Measurements from ENCODE around the gene RAC3. TPM values are rescaled to one million over a fixed set of nuclear protein-coding genes. Genes with fewer than 3 reads are reported as not detected.

RAC3 gene
- polyA plus RNA-seq, 1 donor (not counting 4 experiments of a cell fraction or from before 2014, with no cell fraction given), result 12.3 TPM

DNA sequence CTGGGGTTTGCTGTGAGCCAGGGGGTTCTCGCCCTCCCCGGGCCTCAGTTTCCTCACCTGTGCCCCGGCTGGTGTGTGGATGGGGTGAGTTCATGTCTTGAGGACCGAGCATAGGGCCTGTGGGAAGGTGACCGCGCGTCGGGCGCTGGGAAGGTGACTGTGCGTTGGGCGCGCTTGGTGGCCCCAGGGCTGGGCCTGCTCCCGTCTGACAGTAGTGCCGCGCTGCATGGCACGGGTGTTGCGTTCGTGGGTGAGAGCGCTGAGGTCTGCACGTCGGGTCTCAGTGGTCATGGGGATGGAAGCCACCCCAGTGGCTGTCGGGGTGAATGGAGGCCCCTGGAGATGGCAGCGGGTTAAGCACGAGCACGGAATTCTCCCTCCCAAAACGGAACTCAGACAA lies 44.9 kb upstream of the RAC3 start:
- dilution Hi-C loops (cut with MboI; ENCODE audit: extremely low pct_ligation_motif_present, low sequenced_read_pairs), result no loop called here
- Histone ChIP-seq H3K9me3 (ENCODE audit: control insufficient read depth, low read depth, low read length) (no peaks in the 10 kb centered on the region), H3K4me3 (ENCODE audit: control insufficient read depth in 2 of 3, extremely low read depth in 1 of 3, insufficient read depth in 2 of 3, low read depth in 1 of 3, low read length in 3 of 3) (no peak overlapping the region), H4K20me1 (ENCODE audit: control insufficient read depth, extremely low read depth, insufficient read depth, low read length) (no peaks in the 10 kb centered on the region), H3K79me2 (ENCODE audit: control insufficient read depth, insufficient read depth, low read length) (no peaks in the 10 kb centered on the region), H3K27me3 (ENCODE audit: control insufficient read depth, extremely low read depth, insufficient read depth, low read length) (no peaks in the 10 kb centered on the region), H3K27ac (ENCODE audit: control insufficient read depth, insufficient read depth, low read length) (no peak overlapping the region), H2AFZ (ENCODE audit: control insufficient read depth, low read length) (no peak overlapping the region), H3K9me1 (ENCODE audit: control insufficient read depth, extremely low read depth, insufficient read depth, low read length) (no peaks in the 10 kb centered on the region), H3K4me1 (ENCODE audit: control insufficient read depth, extremely low read depth, insufficient read depth, low read length) (peaks cover 3% of the 10 kb centered on the region), H3K4me2 (ENCODE audit: control insufficient read depth, extremely low read depth, insufficient read depth, low read depth, low read length) (no peak overlapping the region), H3K36me3 (ENCODE audit: control insufficient read depth in 2 of 2, extremely low read depth in 1 of 2, insufficient read depth in 2 of 2, low read length in 2 of 2) (peaks cover 6 to 12% of the 10 kb centered on the region in 2 experiments), H3K9ac (ENCODE audit: control insufficient read depth, extremely low read depth, insufficient read depth, low read length) (no peak overlapping the region)
- DNase-seq (ENCODE audit: low read depth, low spot score) (no peak), FAIRE-seq (no peak)
- no peak for TF ChIP-seq EZH2 (IDR thresholded peaks at IDR 0.05; ENCODE audit: low read length)
- TF ChIP-seq, protein P1, sequence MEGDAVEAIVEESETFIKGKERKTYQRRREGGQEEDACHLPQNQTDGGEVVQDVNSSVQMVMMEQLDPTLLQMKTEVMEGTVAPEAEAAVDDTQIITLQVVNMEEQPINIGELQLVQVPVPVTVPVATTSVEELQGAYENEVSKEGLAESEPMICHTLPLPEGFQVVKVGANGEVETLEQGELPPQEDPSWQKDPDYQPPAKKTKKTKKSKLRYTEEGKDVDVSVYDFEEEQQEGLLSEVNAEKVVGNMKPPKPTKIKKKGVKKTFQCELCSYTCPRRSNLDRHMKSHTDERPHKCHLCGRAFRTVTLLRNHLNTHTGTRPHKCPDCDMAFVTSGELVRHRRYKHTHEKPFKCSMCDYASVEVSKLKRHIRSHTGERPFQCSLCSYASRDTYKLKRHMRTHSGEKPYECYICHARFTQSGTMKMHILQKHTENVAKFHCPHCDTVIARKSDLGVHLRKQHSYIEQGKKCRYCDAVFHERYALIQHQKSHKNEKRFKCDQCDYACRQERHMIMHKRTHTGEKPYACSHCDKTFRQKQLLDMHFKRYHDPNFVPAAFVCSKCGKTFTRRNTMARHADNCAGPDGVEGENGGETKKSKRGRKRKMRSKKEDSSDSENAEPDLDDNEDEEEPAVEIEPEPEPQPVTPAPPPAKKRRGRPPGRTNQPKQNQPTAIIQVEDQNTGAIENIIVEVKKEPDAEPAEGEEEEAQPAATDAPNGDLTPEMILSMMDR (optimal IDR thresholded peaks at IDR 0.05 in 1 of 3, IDR thresholded peaks at IDR 0.05 in 1 of 3, conservative IDR thresholded peaks at IDR 0.05 in 1 of 3; ENCODE audit: extremely low read depth in 1 of 3, insufficient read depth in 2 of 3, low read length in 3 of 3), result no peak

GRCh38 chr17:81987161-81987770 lies 44.2 kb upstream of the RAC3 start:
- FAIRE-seq (no peak), DNase-seq (ENCODE audit: low read depth, low spot score) (no peak)
- no peaks in the 10 kb centered on the region for H3K27me3 ChIP-seq (ENCODE audit: control insufficient read depth, extremely low read depth, insufficient read depth, low read length)
- no peaks in the 10 kb centered on the region for H3K9me3 ChIP-seq (ENCODE audit: control insufficient read depth, low read depth, low read length)
- H2AFZ ChIP-seq (ENCODE audit: control insufficient read depth, low read length), result no peak overlapping the region
- H3K4me1 ChIP-seq (ENCODE audit: control insufficient read depth, extremely low read depth, insufficient read depth, low read length), result peaks cover 10% of the 10 kb centered on the region
- H3K9ac ChIP-seq (ENCODE audit: control insufficient read depth, extremely low read depth, insufficient read depth, low read length), result no peak overlapping the region
- no peaks in the 10 kb centered on the region for H3K79me2 ChIP-seq (ENCODE audit: control insufficient read depth, insufficient read depth, low read length)
- no peaks in the 10 kb centered on the region for H4K20me1 ChIP-seq (ENCODE audit: control insufficient read depth, extremely low read depth, insufficient read depth, low read length)
- H3K27ac ChIP-seq (ENCODE audit: control insufficient read depth, insufficient read depth, low read length), result no peak overlapping the region
- TF ChIP-seq, protein P1 (optimal IDR thresholded peaks at IDR 0.05 in 1 of 3, IDR thresholded peaks at IDR 0.05 in 1 of 3, conservative IDR thresholded peaks at IDR 0.05 in 1 of 3; ENCODE audit: extremely low read depth in 1 of 3, insufficient read depth in 2 of 3, low read length in 3 of 3), result no peak
- H3K36me3 ChIP-seq (ENCODE audit: control insufficient read depth in 2 of 2, extremely low read depth in 1 of 2, insufficient read depth in 2 of 2, low read length in 2 of 2), result peaks cover 6 to 12% of the 10 kb centered on the region in 2 experiments
- dilution Hi-C loops (cut with MboI; ENCODE audit: extremely low pct_ligation_motif_present, low sequenced_read_pairs), result no loop called here
- no peak overlapping the region for H3K4me2 ChIP-seq (ENCODE audit: control insufficient read depth, extremely low read depth, insufficient read depth, low read depth, low read length)
- no peaks in the 10 kb centered on the region for H3K9me1 ChIP-seq (ENCODE audit: control insufficient read depth, extremely low read depth, insufficient read depth, low read length)
- no peak overlapping the region for H3K4me3 ChIP-seq (ENCODE audit: control insufficient read depth in 2 of 3, extremely low read depth in 1 of 3, insufficient read depth in 2 of 3, low read depth in 1 of 3, low read length in 3 of 3)
